ENCODE results near the gene LRRC42. TPM values are rescaled to one million over a fixed set of nuclear protein-coding genes. Genes with fewer than 3 reads are reported as not detected.

Gene LRRC42
- total RNA-seq, 4 donors from 2014 or later = 0.51 to 30.7 (median 25.1) TPM

DNA sequence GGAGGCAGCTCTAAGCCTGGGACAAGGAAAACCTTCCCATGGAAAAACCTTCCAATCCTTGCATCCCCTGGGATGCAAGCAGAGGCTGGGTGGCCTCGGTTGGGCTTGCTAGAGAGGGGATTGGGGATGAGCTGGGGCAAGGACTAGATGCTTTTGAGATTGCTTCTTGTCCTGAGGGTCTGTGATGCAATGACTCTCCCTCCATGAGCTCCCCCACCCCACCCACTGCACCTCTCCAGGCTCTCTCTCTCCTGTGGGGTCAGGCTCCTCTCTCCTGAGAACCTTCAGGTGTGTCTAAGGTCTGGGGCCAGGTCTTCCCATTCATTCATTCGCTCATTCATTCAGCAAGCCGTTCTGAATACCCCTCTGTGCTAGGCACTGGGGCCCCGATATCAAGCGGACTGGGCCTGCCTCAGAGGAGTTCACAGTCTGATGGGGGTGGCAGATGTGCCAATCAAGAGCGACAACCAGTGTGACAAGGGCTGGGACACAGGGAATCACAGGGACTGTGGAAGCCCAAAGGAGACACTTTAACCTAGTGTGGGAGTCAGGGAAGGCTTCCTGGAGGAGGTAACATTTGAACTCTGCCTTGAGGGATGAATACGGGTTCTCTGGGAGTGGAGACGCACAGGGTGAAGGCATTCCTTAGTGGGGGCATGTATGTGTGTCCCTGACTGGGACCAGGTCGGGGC is 65.3 kb downstream of the LRRC42 start:
- intact Hi-C loops (cut with DNase I; ENCODE audit: low total_unique reads) = no loop called here
- Histone ChIP-seq H3K27ac (no peak overlapping the region), H3K4me3 (no peak overlapping the region), H3K4me1 (no peaks in the 10 kb centered on the region), H3K9me3 (no peaks in the 10 kb centered on the region), H3K36me3 (no peaks in the 10 kb centered on the region), H3K27me3 (no peaks in the 10 kb centered on the region)
- TF ChIP-seq, protein P1, sequence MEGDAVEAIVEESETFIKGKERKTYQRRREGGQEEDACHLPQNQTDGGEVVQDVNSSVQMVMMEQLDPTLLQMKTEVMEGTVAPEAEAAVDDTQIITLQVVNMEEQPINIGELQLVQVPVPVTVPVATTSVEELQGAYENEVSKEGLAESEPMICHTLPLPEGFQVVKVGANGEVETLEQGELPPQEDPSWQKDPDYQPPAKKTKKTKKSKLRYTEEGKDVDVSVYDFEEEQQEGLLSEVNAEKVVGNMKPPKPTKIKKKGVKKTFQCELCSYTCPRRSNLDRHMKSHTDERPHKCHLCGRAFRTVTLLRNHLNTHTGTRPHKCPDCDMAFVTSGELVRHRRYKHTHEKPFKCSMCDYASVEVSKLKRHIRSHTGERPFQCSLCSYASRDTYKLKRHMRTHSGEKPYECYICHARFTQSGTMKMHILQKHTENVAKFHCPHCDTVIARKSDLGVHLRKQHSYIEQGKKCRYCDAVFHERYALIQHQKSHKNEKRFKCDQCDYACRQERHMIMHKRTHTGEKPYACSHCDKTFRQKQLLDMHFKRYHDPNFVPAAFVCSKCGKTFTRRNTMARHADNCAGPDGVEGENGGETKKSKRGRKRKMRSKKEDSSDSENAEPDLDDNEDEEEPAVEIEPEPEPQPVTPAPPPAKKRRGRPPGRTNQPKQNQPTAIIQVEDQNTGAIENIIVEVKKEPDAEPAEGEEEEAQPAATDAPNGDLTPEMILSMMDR (IDR thresholded peaks at IDR 0.05) = no peak
- TF ChIP-seq POLR2A (IDR thresholded peaks at IDR 0.05) = no peak
- DNase-seq = no peak

DNA sequence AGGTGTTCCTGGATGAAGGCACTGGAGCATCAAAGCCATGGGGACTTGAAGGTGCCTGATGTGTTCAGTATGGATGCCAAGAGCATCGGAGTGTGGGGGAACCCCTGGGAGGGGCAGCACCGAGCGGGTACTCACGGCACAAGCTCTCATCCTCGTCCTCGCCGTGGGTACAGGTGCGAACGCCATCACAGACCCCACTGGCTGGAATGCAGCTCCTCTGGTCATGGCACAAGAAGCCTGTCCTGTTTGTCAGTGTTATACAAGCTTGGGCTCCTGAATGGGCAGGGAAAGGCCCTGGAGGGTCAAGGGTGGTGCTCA is 65.8 kb downstream of the LRRC42 start:
- DNase-seq = no peak
- H3K27me3 ChIP-seq = no peaks in the 10 kb centered on the region

DNA sequence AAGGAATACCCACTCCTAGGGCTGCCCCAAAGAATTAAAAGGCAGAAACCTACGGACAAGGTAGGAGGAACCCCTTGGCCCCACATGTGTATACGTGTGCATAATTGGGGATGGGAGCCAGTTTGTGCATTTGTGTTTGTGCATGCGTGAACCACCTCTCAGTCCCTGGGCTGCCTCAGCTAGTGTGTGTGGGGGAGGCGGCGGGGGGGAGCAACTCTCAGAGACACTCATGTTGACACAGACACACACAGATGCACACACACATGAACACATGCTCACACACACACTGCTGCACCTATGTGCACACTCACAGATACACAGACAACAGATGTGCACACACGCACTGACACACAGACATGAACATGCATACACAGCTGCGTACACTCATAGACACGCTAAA is 66.7 kb downstream of the LRRC42 start:
- Histone ChIP-seq H3K4me1 (no peaks in the 10 kb centered on the region), H3K4me3 (no peak overlapping the region), H3K27ac (no peak overlapping the region), H3K27me3 (no peaks in the 10 kb centered on the region), H3K9me3 (no peaks in the 10 kb centered on the region), H3K36me3 (no peaks in the 10 kb centered on the region)
- intact Hi-C loops (cut with DNase I; ENCODE audit: low total_unique reads) = no loop called here
- TF ChIP-seq, protein P1 (IDR thresholded peaks at IDR 0.05) = no peak
- no peak for TF ChIP-seq POLR2A (IDR thresholded peaks at IDR 0.05)
- DNase-seq = no peak

More for the DNA sequence above, 65.8 kb downstream of the LRRC42 start:
- Histone ChIP-seq H3K4me3 (no peak overlapping the region), H3K27ac (no peak overlapping the region), H3K36me3 (no peaks in the 10 kb centered on the region), H3K4me1 (no peaks in the 10 kb centered on the region), H3K9me3 (no peaks in the 10 kb centered on the region)
- intact Hi-C loops (cut with DNase I; ENCODE audit: low total_unique reads) = no loop called here
- TF ChIP-seq POLR2A (IDR thresholded peaks at IDR 0.05) = no peak
- TF ChIP-seq, protein P1 (IDR thresholded peaks at IDR 0.05) = no peak

DNA sequence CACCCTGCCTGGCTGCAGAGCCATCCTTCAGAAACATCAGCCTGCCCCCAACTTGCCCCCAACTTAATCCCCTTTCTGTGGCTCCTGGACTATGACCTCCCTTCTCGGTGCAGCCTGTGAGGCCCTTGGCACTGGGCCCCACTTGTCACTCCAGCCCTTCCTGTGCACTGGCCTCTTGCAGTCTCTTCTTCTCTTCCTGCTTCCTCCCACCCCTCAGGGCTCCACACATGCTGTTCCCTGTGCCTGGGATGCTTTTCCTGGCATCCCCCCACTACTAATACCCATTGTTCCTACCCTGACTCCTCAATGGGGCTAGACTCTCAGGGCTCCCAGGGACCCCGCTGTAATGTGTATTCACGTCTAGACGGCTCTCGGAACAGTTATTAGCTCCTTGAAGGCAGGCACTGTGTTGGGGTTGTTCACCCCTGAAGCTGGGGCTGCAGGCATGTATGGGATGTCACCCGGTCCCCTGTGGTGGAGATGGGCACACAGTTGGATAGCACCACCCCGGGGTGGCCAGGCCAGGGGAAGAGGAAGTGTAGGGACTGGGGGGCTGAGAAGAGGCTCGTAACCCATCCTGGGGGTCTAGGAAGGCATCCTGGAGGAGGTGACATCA is 67.4 kb downstream of the LRRC42 start:
- no peaks in the 10 kb centered on the region for H3K4me1 ChIP-seq
- TF ChIP-seq, protein P1 (IDR thresholded peaks at IDR 0.05) = no peak
- TF ChIP-seq POLR2A (IDR thresholded peaks at IDR 0.05) = no peak
- H3K27me3 ChIP-seq = no peaks in the 10 kb centered on the region
- intact Hi-C loops (cut with DNase I; ENCODE audit: low total_unique reads) = no loop called here
- no peak overlapping the region for H3K27ac ChIP-seq
- no peak for DNase-seq
- no peaks in the 10 kb centered on the region for H3K9me3 ChIP-seq
- no peak overlapping the region for H3K4me3 ChIP-seq
- H3K36me3 ChIP-seq = no peaks in the 10 kb centered on the region

DNA sequence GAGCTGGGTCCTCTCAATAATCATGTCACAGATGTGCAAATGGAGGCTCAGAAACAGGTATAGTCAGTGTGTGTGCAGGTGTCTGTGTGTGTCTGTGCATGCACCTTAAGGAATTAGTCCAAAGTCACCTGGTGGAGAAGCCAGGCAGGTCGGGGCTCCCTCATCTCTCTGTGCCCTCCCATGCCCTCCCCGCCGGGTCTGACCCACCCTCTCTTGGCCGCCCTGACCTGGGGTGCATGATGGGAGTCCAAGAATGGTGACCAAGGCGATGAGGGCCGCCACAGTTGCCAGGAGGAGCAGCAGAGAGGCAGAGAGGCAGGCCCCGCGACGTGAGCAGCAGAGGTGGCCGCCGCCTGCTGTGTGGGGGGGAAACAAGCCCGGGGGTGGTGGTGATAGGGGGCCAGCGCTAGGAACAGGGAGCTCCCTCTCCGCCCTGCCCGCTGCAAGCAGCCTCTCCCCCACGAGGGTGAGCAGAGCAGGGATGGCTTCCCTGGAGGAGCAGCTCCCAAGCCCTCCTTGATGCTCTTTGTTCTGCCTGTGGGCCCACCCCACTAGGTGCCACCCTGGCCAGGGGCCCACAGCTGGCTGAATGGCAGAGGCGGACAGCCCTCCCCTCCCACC is 68.0 kb downstream of the LRRC42 start:
- intact Hi-C loops (cut with DNase I; ENCODE audit: low total_unique reads) = no loop called here
- H3K9me3 ChIP-seq = no peaks in the 10 kb centered on the region
- H3K27me3 ChIP-seq = no peaks in the 10 kb centered on the region
- H3K36me3 ChIP-seq = no peaks in the 10 kb centered on the region
- no peak overlapping the region for H3K4me3 ChIP-seq
- H3K4me1 ChIP-seq = no peaks in the 10 kb centered on the region
- no peak for TF ChIP-seq POLR2A (IDR thresholded peaks at IDR 0.05)
- TF ChIP-seq, protein P1 (IDR thresholded peaks at IDR 0.05) = no peak
- H3K27ac ChIP-seq = no peak overlapping the region
- no peak for DNase-seq
